ENCODE data around the gene DHRS7.

- TF ChIP-seq ATF7 (IDR thresholded peaks at IDR 0.05; ENCODE audit: low read depth) (no peak), NR2C1 (IDR thresholded peaks at IDR 0.05) (no peak)
Measured at GRCh38 chr14:60163693-60164092, 1.5 kb downstream of the DHRS7 start.

Measured in GM12878 (cell line).